NOMO-1 treated with DMSO at 0.1 percent for 48 hours (cell line): ENCODE measurements around the gene MRPL22.
"Not testable (repeated sequence)": the region's sequence is repeated elsewhere in the genome, so short reads cannot be mapped to it uniquely, and the experiment has no call there.

Source experiments
- DNase-seq: peaks from one replicate; lab custom pipeline; 2025; ENCODE audit not compliant: unreplicated experiment; lab: John Stamatoyannopoulos, UW

The MRPL22 gene

DNA sequence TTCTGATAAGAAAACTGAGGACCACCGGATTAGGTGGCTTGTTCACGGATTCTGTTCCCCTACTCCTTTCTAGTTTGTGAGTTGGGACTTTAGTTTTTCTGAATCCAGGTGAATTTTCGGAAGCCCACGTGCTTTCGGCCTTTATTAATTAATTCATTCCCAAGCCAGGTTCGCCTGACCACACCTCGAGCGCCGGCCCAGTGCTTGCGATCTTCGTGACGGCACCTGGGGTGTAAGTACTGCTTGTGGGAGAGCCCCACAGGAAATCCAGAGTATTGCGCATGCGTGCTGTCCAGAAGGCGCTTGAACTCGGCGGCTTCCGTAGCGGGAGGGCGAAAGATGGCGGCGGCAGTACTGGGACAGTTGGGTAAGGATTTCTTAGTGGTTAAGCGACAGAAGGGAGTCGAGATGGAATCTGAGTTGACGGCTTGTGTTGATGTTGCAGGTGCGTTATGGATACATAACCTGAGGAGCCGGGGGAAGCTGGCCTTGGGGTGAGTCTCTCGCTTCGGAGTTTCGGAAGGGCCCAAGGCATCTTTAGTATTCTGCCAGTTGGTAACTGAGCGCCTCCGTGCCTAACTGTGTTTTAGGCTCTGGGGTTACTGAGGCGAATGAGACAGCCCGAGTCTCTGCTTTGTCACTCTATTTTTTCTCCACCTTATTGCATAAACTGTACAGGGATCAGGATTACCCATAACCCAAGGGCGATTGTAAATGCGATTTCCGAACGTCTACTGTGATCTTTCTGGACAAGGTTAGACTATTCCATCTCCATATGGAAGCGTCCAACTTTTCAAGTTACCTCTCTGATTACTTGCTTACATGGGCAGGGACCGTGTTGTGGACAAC lies at the start of gene MRPL22:
Gene MRPL22, plus strand, starts transcription at position 302 of the 849 bp plus-strand sequence. Its CDS starts 38 bp downstream, at position 340.
- DNase-seq = peak; percentile 91

DNA sequence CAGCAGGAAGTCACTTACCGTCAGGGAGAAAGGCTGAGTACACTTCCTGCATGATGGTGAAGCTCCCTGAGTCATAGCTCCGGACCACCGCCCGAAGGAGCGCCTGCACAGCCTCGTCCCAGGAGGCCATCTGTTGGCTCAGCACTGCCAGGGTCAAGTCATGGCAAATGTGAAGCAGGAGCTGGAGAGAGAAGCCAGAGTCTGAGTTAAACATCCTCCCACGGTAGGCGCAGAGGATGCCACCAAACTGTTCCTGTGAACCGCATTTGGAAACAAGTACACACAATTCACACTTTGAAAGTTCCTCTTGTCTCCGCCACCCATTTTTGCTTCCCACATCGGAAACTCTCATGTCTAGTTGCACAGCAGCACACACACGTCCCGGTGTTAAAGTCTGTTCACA lies 48.5 kb upstream of the MRPL22 start:
- DNase-seq = no peak

DNA sequence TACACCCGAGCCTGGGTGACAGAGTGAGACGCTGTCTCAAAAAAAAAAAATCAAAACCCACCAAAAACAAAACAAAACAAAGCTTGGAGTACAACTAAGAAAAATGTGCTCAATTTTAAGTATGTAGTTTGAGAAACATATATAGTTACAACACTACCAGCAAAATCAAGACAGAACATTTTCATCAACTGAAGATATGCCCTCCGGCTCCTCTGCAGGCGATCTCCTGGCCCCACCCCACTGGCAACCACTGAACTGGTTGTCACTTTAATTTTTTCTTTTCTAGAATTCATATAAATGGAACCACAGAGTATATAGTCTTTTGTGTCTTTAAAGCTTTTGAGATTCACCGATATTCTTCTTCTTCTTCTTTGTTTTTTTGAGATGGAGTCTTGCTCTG lies 47.5 kb upstream of the MRPL22 start:
- no peak for DNase-seq

DNA sequence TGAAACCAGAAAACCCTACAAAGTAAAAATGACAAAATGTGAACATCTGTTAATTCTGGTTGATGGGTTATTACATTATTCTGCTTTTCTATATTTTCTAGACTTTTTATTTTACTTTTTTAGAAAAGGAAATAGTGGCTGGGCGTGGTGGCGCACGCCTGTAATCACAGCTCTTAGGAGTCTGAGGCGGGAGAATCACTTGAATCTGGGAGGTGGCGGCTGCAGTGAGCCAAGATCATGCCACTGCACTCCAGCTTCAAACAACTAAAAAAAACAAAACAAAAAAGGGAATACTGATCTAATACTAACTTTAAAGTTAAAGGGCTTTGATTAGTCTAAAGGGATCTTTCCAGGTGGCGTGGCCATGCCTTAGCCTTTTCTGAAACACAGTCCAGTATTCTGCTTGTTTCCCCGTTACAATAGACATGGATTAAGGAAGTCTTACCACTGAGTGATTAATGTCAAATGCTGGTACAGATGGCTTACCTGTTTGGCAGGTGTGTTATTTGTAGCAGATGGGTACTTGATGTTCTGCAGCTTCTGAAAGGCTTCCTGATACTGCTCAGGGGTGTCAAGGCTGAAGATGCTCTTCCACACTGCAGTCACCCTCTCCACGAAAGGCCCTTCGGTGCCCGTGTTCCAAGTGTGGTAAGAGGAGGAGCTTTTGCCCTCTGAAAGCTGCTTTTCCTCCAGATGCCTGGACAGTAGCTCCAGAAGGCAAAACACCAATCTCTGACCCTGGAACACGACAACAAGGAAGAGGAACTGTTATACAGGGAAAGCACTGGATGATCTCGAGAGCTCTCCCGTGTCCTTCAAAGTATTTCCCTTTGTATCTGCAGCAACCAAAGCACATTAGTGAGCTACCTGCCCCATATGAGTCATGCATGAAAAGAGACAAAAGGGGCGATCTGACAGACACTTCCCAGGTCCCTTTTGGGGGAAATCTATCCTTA lies 45.0 kb upstream of the MRPL22 start:
- no peak for DNase-seq

DNA sequence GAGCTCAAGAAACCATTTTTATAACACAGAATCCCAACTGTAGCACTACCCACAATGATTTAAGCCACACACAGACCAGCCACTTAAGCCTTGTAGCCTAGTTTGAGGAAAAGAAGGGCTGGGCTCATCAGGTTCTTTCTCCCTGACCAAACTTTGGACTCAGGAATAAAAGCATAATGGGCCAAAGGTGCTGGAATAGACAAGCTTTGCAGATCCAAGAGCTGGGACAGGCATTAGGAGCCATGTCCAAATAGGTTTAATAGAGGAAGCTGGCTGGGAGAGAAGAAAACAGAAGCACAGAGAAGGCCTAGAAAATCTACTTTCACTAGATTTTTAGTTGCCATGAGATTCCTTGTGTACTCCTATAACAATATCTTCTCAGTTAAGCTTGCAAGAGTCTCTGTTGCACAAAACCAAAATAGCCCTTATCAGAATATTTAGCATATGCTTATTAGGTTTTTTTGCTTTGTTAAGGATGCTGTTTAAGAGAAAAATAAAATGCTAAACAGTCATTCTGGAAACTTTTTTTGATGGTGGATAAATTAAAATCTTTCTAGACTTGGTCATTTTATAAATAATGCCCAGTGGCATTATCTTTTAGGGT lies 44.2 kb upstream of the MRPL22 start:
- DNase-seq = no peak

DNA sequence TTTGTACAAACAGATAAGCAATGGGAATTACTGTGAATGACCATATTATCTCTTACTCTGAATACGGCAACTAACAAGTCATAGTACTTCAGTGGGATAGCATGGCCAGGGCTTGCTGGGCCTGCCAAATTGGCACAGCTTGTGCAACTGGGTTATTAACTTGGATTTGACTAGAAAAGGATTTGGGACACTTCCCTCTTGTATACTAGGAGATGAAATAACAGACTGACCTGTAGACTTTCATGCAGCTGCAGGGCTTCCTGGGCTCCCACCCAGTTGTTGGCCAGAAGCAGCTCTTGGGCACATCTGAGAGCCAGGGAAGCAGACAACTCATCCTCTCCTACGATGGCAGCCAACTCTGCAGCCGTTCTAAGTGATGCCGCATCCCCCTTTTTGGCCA lies 42.7 kb upstream of the MRPL22 start:
- DNase-seq = no peak

DNA sequence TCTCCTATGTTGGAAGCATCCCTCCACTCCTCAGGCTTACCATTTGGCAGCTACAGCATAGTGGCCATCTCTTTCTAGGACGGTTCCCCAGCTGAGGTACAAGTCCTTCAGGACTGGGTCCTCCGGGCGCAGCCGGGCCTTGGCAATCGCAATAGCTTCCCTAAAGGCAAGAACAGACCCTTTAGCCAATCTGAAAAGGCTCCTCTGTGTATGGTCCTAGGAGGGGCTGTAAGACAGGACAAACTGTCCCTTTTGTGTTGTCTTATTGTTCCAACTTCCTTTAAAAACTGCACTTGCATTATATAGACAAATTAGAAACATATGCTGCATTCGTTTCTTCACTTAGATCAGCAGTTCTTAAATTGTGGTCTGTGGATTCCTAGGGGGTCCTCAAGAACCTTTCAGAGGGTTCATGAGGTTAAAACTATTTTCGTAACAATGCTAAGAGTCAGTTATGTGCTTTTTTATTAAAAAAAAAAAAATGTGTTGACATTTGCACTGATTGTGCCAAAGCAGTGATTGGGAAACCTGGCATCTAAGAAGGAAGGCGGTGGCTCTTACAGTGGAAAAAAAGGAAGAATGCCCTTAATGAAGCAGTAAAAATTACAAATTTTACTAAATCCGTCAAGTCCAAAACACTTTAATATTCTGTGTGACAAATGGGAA lies 41.6 kb upstream of the MRPL22 start:
- DNase-seq = no peak

DNA sequence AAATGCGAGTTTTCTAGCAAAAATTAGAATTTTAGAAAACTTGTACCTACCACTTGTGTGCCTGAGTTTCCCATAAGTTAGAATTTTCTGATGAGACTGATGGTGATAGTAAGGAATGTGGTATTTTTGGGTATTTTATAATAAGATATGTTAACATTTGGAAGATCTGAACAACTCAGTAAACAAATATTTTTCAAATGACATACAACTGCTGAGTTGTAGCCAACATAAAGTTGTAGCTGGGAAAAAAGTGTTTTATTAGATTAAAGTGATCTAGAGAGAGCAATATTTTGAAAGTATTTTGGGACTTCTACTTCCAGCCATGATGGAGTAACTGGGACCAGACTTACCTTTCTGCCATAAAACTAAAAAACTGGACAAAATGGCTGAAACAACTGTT lies 40.8 kb upstream of the MRPL22 start:
- DNase-seq = no peak

DNA sequence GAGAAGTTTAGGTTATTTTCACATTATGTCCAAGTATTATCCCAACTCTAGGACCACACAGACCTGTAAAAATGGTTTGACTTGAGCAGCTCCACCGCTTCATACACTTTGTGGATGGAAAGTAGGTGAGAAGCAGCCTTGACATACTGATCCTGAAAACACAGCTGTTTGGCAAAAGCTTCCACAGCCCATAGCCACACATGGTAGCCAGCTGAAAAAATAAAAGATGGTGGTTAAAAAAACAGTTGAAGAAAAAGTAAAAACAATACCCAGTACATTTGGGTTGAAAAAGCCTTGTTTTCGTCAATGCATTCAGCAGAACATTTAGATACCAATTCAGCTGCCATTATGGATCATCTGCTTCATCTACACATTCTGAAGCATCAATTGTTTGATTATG lies 39.6 kb upstream of the MRPL22 start:
- no peak for DNase-seq

DNA sequence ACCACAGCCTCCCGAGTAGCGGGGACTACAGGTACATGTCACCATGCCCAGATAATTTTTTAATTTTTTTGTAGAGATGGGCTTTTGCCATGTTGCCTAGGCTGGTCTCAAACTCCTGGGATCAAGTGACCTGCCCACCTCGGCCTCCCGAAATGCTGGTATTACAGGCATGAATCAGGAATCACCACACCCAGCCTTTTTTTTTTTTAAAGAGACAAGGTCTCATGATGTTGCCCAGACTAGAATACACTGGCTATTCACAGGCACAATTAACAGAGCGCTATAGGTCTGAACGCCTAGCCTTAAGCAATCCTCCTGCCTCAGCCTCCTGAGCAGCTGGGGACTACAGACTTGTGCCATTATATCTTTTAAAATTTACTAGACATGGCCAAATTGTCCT lies 39.0 kb upstream of the MRPL22 start:
- no peak for DNase-seq

DNA sequence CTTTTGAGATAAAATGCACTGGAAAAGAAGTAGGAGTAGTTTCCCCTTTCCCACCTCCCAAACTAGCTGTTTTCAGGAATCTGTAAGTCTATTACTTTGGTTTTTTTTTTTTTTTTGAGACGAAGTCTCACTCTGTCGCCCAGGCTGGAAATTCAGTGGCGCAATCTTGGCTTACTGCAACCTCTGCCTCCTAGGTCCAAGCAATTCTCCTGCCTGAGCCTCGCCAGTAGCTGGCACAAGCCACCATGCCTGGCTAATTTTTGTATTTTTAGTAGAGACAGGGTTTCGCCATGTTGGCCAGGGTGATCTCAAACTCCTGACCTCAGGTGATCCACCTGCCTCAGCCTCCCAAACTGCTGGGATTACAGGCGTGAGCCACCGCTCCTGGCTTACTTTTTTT lies 35.3 kb upstream of the MRPL22 start:
- not testable (repeated sequence) for DNase-seq

DNA sequence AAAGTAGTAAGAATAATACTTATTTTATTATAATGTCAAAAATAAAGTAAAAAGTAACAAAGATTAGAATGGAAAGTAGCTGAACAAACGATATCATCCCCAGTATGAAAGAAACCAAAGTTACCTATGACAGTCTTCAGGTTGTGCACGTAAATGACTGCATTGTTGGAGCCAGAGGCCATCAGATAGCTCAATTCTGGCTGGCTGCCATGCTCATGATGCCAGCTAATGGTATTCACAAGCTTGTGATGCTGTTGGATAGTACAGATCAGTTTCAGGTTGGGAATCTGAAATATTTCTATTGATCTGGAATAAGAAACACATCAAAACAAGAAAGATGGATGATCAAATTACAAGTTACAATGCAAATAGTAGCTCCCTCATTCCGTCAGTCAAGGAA lies 24.0 kb upstream of the MRPL22 start:
- no peak for DNase-seq

DNA sequence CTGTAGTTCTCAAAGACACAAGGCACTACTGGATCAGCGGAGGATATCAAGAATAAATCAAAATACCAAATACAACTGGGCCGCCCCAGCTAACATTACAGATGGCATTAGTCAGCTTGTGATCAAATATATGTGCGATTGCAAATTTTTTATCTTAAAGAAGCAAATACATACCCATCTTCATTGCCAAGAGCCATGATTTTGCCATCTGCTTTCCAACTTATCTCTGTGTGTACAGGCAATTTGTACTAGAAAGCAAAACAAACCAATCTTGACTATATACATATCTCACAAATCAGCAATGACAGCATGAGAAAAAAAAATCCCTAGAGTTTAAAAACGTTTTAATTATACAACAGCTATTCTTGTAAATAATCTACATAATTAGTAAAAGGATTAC lies 23.1 kb upstream of the MRPL22 start:
- DNase-seq = no peak

DNA sequence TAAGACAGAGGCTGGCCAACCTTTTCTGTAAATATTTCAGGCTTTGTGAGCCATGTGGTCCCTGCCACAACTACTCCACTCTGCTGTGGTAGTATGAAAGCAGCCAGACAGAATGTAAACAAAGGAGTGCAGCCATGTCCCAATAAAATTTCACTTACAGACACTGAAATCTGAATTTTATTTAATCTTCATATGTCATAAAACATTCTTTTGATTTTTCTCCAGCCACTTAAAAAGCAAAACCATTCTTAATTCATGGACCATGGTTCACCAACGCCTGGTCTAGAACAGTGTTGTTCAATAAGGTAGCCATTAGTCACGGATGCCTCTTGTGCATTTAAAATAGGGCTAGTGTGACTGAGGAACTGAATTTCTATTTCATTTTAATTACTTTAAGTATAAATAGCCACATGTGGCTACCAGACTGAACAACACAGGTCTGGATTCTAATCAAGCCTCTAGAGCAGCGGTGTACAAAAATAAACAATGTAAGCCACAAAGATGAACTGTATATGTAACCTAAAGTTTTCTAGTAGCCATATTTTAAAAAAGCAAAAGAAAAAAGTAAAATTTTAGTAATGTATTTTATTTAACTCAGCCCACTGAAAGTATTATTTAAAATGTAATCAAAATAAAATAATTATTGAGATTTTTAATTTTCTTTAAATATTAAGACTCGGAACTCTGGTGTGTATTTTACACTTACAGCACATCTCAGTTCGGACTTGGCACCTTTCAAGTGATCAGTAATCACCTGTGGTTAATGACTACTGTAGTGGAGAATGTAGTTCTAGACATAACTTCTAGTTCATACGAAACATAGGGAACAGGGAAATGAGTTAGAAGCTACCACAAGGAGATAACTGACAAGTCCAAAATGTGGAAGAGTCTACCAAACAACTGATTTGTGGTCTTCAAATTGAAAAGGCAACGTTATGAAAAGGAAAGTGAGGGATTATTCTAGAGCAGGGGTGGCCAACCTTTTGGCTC lies 17.1 kb upstream of the MRPL22 start:
- no peak for DNase-seq

DNA sequence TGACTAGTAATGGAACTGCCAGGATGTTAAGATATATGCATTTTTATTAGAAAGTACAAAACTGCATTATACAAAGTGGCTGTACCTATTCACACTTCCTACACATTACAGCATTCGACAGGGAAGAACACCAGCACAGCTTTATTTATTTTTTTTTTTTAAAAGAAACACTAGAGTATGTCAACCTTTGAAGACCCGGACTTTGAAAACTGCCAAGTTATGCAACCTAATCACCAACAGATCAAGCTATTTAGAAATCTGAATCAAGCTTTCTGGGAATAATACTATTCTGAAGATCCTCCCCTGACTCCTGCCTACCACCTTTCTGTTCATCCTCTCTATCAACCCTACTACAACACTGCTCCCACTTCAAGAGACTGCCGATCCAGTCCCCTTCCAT lies 7.3 kb upstream of the MRPL22 start:
- no peak for DNase-seq

DNA sequence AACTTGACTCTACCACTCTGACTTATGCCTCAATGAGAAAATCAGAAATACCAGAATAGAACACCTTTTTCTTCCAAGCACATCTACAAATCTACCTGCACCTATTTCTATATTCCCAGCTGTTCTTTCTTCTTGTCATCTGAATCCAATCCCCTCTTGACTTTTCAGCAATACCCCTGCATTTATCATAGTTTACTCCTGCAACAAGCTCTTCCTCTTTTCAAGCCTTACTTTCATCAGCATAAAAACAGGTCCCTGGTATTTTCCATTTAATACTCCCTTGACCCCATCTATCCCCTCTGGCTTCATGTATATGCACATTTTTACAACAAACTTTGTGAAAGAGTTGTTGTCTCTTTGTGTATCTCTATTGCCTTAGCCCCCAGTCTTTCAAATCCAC lies 6.0 kb upstream of the MRPL22 start:
- DNase-seq = no peak

DNA sequence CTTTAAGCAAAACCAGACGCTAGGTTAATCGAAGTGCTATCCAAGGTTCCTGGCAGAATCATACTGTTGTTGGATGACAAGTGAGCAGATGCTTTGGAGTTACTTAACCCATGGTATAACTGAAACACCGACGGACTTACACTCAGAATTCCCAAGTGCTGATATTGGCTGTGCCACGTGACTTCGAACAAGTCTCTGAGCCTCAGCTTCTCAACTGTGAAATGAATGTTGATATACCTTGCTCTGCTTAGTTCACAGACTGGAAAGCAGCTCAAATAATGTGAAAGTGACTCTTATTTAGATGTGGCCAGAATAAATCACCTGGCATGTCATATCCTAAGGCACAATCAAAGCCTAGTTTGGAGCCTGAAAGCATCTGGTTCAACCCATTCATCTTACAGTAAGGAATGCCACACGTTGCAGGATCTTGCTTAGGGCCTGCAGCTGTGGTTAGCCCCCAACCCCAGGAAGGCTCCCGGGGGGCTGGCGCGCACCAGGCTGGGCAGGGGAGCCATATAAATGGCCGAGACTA lies 3.6 kb upstream of the MRPL22 start:
- no peak for DNase-seq

DNA sequence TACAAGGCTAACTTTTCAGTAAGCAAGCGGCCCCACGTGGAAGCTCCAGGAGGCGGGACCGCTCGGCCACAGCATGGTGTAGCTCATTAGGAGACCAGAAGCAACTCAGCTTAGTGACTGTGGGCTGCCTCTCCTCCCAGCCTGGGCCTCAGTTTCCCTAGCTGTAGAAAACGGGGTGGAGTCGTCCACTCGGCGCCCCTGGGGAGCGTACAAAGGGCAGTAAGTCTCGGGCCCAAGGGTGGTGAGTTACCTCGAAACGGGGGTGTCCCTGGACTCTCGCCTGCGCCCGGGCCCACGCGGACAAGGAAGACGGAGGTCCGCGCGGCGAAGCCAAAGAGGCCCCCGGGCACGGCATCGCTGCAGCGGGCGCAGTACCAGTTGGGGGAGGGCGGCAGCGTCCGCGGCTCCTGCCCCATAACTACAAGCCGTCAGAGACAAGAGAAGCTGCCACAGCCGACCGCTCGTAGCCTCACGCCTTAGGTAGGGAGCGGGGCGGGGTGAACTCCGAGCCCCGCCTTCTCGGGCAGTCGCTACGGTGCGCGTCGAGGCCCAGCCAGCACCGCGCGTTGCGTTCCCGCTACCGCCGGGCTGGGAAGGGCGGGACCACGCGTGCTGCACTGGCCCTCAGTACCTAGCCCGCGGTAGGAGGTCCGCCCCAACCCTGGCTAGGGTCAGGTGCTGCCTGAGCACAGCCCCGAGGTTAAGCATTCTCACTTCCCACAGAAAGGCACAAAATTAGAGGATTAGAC lies 3.0 kb upstream of the MRPL22 start, which contains the start of gene GEMIN5:
Gene GEMIN5, minus strand, starts transcription at position 494 of the 749 bp plus-strand sequence. Its CDS starts 78 bp downstream, at position 416.
- peak; percentile 83 for DNase-seq

DNA sequence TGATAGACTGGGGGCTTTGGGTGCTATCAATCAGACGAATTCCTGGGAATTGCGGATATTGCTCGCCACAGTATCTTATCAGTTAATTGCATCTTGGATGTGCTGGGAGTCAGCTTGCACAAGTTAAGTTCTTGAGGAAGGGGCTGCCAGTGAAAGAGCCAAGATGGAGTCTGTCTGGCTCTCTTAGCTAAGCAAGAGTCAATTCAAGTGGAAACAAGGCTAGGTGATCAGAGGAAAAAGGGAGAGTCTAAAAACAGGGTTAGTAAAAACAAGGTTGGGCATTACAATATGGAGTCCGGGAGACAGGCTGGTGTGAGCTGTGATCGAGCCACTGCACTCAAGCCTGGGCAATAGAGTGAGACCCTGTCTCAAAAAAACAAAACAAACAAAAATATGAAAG lies 1.5 kb upstream of the MRPL22 start:
- DNase-seq = not testable (repeated sequence)
